Activated CD8-positive, alpha-beta memory T cell treated with anti-CD3 and anti-CD28 coated beads, Interleukin-2, amount 10 ng/mL, durations not matched to agents 7 days and 5 days (primary cell): ENCODE results near the gene HELZ. TPM values are rescaled to one million over a fixed set of nuclear protein-coding genes. Genes with fewer than 3 reads are reported as not detected.
"Not testable (repeated sequence)": the region's sequence is repeated elsewhere in the genome, so short reads cannot be mapped to it uniquely, and the experiment has no call there.

Source experiments
- ATAC-seq: fragments of 150-1000 bp; cut with Tn5 transposase; one replicate; pipeline ENCODE4 v1.10.0; 2021; ENCODE audit warnings: moderate library complexity
- CTCF ChIA-PET: fragments of 350-600 bp; sonication (Branson Sonifier 250); formaldehyde crosslinking; loops from one replicate; lab custom pipeline; 2021; ENCODE audit warnings: antibody characterized with exemption; lab: Charles Lee
- DNase-seq: peaks from one replicate; pipeline ENCODE4 v3.0.0-alpha.2; 2020
- H3K27ac Mint-ChIP-seq: one replicate; pipeline ENCODE4 v1.8.0; 2021; ENCODE audit warnings: mild to moderate bottlenecking, mixed read lengths
- H3K27me3 Mint-ChIP-seq: one replicate; pipeline ENCODE4 v1.8.0; 2021; ENCODE audit warnings: mixed read lengths
- H3K36me3 Mint-ChIP-seq: one replicate; pipeline ENCODE4 v1.8.0; 2021; ENCODE audit warnings: mild to moderate bottlenecking, mixed read lengths
- H3K4me1 Mint-ChIP-seq: one replicate; pipeline ENCODE4 v1.8.0; 2021; ENCODE audit warnings: mixed read lengths
- H3K4me3 Mint-ChIP-seq: one replicate; pipeline ENCODE4 v1.8.0; 2021; ENCODE audit warnings: mild to moderate bottlenecking, moderate library complexity, mixed read lengths
- H3K9me3 Mint-ChIP-seq: one replicate; pipeline ENCODE4 v1.8.0; 2022; ENCODE audit warnings: low read depth, mixed read lengths
- total RNA-seq, 2 experiments: library from RNA; stranded (reverse); gene quantifications; one replicate each; pipeline ENCODE4 v1.2.3, GENCODE V29; 2021

The HELZ gene
- total RNA-seq, 2 experiments from 2014 or later, result 77.5 to 102 TPM

GRCh38 chr17:67107171-67107570, 137.8 kb downstream of the HELZ start:
- ATAC-seq (no peak), DNase-seq (no peak)
- Mint-ChIP-seq H3K36me3 (peaks cover 57% of the 10 kb centered on the region), H3K27ac (no peak overlapping the region), H3K4me3 (no peak overlapping the region), H3K27me3 (no peaks in the 10 kb centered on the region), H3K4me1 (peaks cover 8% of the 10 kb centered on the region), H3K9me3 (no peaks in the 10 kb centered on the region)
- CTCF ChIA-PET, result interaction anchor here (1.0 to 1.3 kb wide), 2 partner anchors 21 to 99 kb away, joined by 3 read pairs; no protein-coding TSS in a partner anchor

DNA sequence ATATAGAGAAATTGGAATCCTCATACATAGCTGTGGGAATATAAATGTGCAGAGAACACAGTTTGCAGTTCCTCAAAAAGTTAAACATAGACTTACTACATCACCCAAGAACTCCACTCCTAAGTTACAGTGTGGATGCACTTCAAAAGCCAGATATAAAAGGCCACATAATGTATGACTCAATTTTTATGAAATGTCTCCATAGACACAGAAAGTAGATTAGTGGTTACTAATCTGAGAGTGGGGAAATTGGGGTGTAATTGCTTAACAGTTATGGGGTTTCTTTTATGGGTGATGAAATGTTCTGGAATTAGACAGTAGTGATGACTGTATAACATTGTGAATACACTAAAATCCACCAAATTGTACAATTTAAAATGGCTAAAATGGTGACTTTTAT, 139.8 kb downstream of the HELZ start:
- H3K4me3 Mint-ChIP-seq, result no peak overlapping the region
- H3K9me3 Mint-ChIP-seq, result no peaks in the 10 kb centered on the region
- no peak for DNase-seq
- CTCF ChIA-PET, result interaction anchor here (1.7 kb wide), 1 partner anchor 12 kb away, joined by 5 read pairs; no protein-coding TSS in a partner anchor
- peaks cover 63% of the 10 kb centered on the region for H3K36me3 Mint-ChIP-seq
- ATAC-seq, result no peak
- peaks cover 14% of the 10 kb centered on the region for H3K4me1 Mint-ChIP-seq
- no peaks in the 10 kb centered on the region for H3K27me3 Mint-ChIP-seq
- H3K27ac Mint-ChIP-seq, result no peak overlapping the region

DNA sequence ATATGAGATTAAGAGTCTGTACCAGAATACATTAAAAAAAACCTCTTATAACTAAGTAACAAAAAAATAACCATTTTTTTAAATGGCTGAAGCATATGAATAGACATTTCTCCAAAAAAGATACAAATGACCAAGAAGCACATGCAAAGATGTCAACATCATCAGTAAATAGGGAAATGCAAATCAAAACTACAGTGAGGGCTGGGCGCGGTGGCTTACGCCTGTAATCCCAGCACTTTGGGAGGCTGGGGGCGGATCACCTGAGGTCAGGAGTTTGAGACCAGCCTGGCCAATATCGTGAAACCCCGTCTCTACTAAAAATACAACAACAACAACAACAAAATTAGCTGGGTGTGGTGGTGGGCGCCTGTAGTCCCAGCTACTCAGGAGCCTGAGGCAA, 140.4 kb downstream of the HELZ start:
- DNase-seq, H3K27me3 Mint-ChIP-seq, CTCF ChIA-PET, H3K27ac Mint-ChIP-seq, H3K4me3 Mint-ChIP-seq, H3K9me3 Mint-ChIP-seq, ATAC-seq: not testable (repeated sequence)
- H3K4me1 Mint-ChIP-seq, result peaks cover 14% of the 10 kb centered on the region
- peaks cover 65% of the 10 kb centered on the region for H3K36me3 Mint-ChIP-seq

- Mint-ChIP-seq H3K36me3 (peaks cover 55% of the 10 kb centered on the region), H3K27me3 (no peaks in the 10 kb centered on the region), H3K9me3 (no peaks in the 10 kb centered on the region), H3K4me1 (peaks cover 20% of the 10 kb centered on the region), H3K27ac (no peak overlapping the region), H3K4me3 (no peak overlapping the region)
- ATAC-seq, result no peak
- DNase-seq, result no peak
- CTCF ChIA-PET, result no interaction called here
Observed at GRCh38 chr17:67098006-67098405, 147.0 kb downstream of the HELZ start.

- CTCF ChIA-PET, result no interaction called here
- Mint-ChIP-seq H3K27ac (no peak overlapping the region), H3K4me3 (no peak overlapping the region), H3K4me1 (peaks cover 15% of the 10 kb centered on the region), H3K9me3 (no peaks in the 10 kb centered on the region), H3K36me3 (peaks cover 45% of the 10 kb centered on the region), H3K27me3 (no peaks in the 10 kb centered on the region)
- no peak for ATAC-seq
- DNase-seq, result no peak
Observed at GRCh38 chr17:67096609-67097008, 148.4 kb downstream of the HELZ start.

GRCh38 chr17:67095803-67096202, 149.2 kb downstream of the HELZ start:
- H3K9me3 Mint-ChIP-seq, result no peaks in the 10 kb centered on the region
- no peak overlapping the region for H3K4me3 Mint-ChIP-seq
- peaks cover 15% of the 10 kb centered on the region for H3K4me1 Mint-ChIP-seq
- DNase-seq, result no peak
- ATAC-seq, result no peak
- H3K27me3 Mint-ChIP-seq, result no peaks in the 10 kb centered on the region
- CTCF ChIA-PET, result no interaction called here
- H3K36me3 Mint-ChIP-seq, result peaks cover 41% of the 10 kb centered on the region
- H3K27ac Mint-ChIP-seq, result no peak overlapping the region

GRCh38 chr17:67095291-67095690, 149.7 kb downstream of the HELZ start:
- H3K9me3 Mint-ChIP-seq, ATAC-seq, H3K27ac Mint-ChIP-seq, H3K27me3 Mint-ChIP-seq, DNase-seq, H3K4me3 Mint-ChIP-seq, CTCF ChIA-PET: not testable (repeated sequence)
- Mint-ChIP-seq H3K4me1 (peaks cover 12% of the 10 kb centered on the region), H3K36me3 (peaks cover 43% of the 10 kb centered on the region)

GRCh38 chr17:67093348-67093747, 151.6 kb downstream of the HELZ start:
- CTCF ChIA-PET, result no interaction called here
- no peaks in the 10 kb centered on the region for H3K27me3 Mint-ChIP-seq
- H3K27ac Mint-ChIP-seq, result no peak overlapping the region
- no peaks in the 10 kb centered on the region for H3K9me3 Mint-ChIP-seq
- DNase-seq, result no peak
- H3K36me3 Mint-ChIP-seq, result peaks cover 47% of the 10 kb centered on the region
- H3K4me1 Mint-ChIP-seq, result peaks cover 16% of the 10 kb centered on the region
- ATAC-seq, result no peak
- H3K4me3 Mint-ChIP-seq, result no peak overlapping the region

DNA sequence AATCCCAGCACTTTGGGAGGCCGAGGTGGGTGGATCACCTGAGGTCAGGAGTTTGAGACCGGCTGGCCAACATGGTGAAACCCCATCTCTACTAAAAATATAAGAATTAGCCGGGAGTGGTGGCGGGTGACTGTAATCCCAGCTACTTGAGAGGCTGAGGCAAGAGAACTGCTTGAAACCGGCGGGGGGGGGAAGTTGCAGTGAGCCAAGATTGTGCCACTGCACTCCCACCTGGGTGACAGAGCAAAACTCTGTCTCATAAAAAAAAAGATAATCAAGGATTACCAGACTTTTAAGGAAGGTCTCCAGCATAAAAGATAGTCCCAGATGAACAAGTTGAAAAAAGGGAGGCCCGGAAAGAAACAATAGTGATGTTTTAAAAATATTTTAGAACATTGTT, 152.3 kb downstream of the HELZ start:
- H3K4me3 Mint-ChIP-seq, ATAC-seq, CTCF ChIA-PET, H3K27me3 Mint-ChIP-seq, H3K27ac Mint-ChIP-seq, H3K9me3 Mint-ChIP-seq, DNase-seq: not testable (repeated sequence)
- Mint-ChIP-seq H3K36me3 (peaks cover 44% of the 10 kb centered on the region), H3K4me1 (peaks cover 13% of the 10 kb centered on the region)

DNA sequence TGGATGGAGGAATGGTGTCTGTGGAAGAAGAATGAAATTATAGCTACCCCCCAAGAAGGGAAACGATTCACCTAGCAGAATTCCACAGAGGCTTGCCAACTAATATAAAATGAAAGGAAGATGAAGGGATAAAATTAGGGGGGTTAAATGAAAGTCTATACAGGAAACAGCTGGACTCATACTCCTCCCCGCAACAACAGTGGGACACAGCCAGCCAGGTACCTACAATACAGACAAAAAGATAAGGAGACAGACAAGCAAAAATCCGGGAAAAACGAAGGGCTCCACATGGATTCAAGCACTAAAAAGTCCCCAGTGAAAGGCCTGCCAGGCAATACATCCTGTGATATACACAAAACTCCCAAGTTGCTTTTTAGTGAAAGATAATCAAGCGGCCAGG, 152.7 kb downstream of the HELZ start:
- DNase-seq (no peak), ATAC-seq (no peak)
- Mint-ChIP-seq H3K4me3 (no peak overlapping the region), H3K36me3 (peaks cover 41% of the 10 kb centered on the region), H3K4me1 (peaks cover 11% of the 10 kb centered on the region), H3K27me3 (no peaks in the 10 kb centered on the region), H3K9me3 (no peaks in the 10 kb centered on the region), H3K27ac (no peak overlapping the region)
- CTCF ChIA-PET, result no interaction called here

- ATAC-seq, result no peak
- no peak overlapping the region for H3K27ac Mint-ChIP-seq
- H3K36me3 Mint-ChIP-seq, result peaks cover 39% of the 10 kb centered on the region
- CTCF ChIA-PET, result no interaction called here
- no peak overlapping the region for H3K4me3 Mint-ChIP-seq
- H3K27me3 Mint-ChIP-seq, result no peaks in the 10 kb centered on the region
- DNase-seq, result no peak
- no peaks in the 10 kb centered on the region for H3K9me3 Mint-ChIP-seq
- H3K4me1 Mint-ChIP-seq, result peaks cover 7% of the 10 kb centered on the region
Observed at GRCh38 chr17:67090341-67090740, 154.7 kb downstream of the HELZ start.

GRCh38 chr17:67088639-67089038, 156.4 kb downstream of the HELZ start:
- Mint-ChIP-seq H3K36me3 (peaks cover 31% of the 10 kb centered on the region), H3K27me3 (no peaks in the 10 kb centered on the region), H3K27ac (no peak overlapping the region), H3K4me3 (no peak overlapping the region), H3K9me3 (no peaks in the 10 kb centered on the region), H3K4me1 (peaks cover 5% of the 10 kb centered on the region)
- ATAC-seq (no peak), DNase-seq (no peak)
- CTCF ChIA-PET, result no interaction called here

DNA sequence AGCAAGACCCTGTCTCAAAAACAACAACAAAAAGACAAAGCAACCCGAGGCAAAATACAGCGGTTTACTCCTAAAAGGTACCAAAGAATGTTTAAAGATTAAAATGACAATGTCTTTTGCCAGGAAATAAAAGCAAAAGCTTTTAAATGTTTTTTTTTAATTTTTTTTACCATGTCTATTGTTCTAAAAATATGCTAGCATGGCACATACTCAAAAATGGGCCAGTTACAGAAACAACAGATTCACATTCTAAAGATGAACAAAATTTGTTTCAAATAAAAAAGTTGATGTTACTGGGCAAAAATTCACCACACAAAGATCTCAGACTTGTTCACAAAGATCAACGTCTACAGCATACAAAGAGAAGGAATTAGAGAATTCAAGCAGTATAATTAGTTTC, 159.6 kb downstream of the HELZ start:
- Mint-ChIP-seq H3K9me3 (no peaks in the 10 kb centered on the region), H3K4me3 (no peak overlapping the region), H3K4me1 (peaks cover 25% of the 10 kb centered on the region), H3K36me3 (peaks cover 33% of the 10 kb centered on the region), H3K27ac (no peak overlapping the region), H3K27me3 (no peaks in the 10 kb centered on the region)
- CTCF ChIA-PET, result no interaction called here
- ATAC-seq, result no peak
- no peak for DNase-seq

GRCh38 chr17:67082107-67082506, 162.9 kb downstream of the HELZ start:
- Mint-ChIP-seq H3K9me3 (no peaks in the 10 kb centered on the region), H3K4me1 (peaks cover 22% of the 10 kb centered on the region), H3K36me3 (peaks cover 27% of the 10 kb centered on the region), H3K27ac (peak overlapping the region; percentile 83), H3K27me3 (no peaks in the 10 kb centered on the region), H3K4me3 (peak overlapping the region; percentile 21)
- CTCF ChIA-PET, result interaction anchor here (0.6 to 1.2 kb wide), 6 partner anchors 14 to 356 kb away, joined by 3 to 5 read pairs (median 3); no protein-coding TSS in a partner anchor
- ATAC-seq, result peak; percentile 73
- DNase-seq, result no peak

GRCh38 chr17:67080804-67081203, 164.2 kb downstream of the HELZ start:
- peak overlapping the region; percentile 40 for H3K27ac Mint-ChIP-seq
- ATAC-seq (peak; percentile 38), DNase-seq (no peak)
- peaks cover 23% of the 10 kb centered on the region for H3K36me3 Mint-ChIP-seq
- CTCF ChIA-PET, result no interaction called here
- H3K4me1 Mint-ChIP-seq, result peaks cover 22% of the 10 kb centered on the region
- H3K27me3 Mint-ChIP-seq, result no peaks in the 10 kb centered on the region
- no peak overlapping the region for H3K4me3 Mint-ChIP-seq
- H3K9me3 Mint-ChIP-seq, result no peaks in the 10 kb centered on the region
